ENCODE data around the gene SPACA4. TPM values are rescaled to one million over a fixed set of nuclear protein-coding genes. Genes with fewer than 3 reads are reported as not detected.

The SPACA4 gene
- total RNA-seq, 1 experiment from 2014 or later = not detected

- TF ChIP-seq, protein P1, sequence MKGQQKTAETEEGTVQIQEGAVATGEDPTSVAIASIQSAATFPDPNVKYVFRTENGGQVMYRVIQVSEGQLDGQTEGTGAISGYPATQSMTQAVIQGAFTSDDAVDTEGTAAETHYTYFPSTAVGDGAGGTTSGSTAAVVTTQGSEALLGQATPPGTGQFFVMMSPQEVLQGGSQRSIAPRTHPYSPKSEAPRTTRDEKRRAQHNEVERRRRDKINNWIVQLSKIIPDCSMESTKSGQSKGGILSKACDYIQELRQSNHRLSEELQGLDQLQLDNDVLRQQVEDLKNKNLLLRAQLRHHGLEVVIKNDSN (CRISPR knock-in tag; IDR thresholded peaks at IDR 0.05) = peak; percentile 96
- TF ChIP-seq E2F4 (CRISPR knock-in tag; IDR thresholded peaks at IDR 0.05; ENCODE audit: borderline replicate concordance, low read depth) (no peak), FOXK1 (CRISPR knock-in tag; IDR thresholded peaks at IDR 0.05) (peak; percentile 13; the same call in 1 of the 2 replicates), ELF4 (CRISPR knock-in tag; IDR thresholded peaks at IDR 0.05; ENCODE audit: low read depth) (peak; percentile 90; the same call in 1 of the 2 replicates), PRRX2 (CRISPR knock-in tag; IDR thresholded peaks at IDR 0.05) (no peak), TP53 (CRISPR knock-in tag; IDR thresholded peaks at IDR 0.05) (no peak), HMGA2 (CRISPR knock-in tag; IDR thresholded peaks at IDR 0.05) (no peak), ZBTB21 (CRISPR knock-in tag; IDR thresholded peaks at IDR 0.05; ENCODE audit: borderline replicate concordance) (no peak), FOXP1 (CRISPR knock-in tag; IDR thresholded peaks at IDR 0.05; ENCODE audit: borderline replicate concordance) (0 out of 2 replicates have a peak, but pooled peaks have one; percentile 21), ZNF425 (CRISPR knock-in tag; conservative IDR thresholded peaks at IDR 0.05) (no peak), MXD4 (CRISPR knock-in tag; IDR thresholded peaks at IDR 0.05; ENCODE audit: borderline replicate concordance) (no peak), KAT7 (CRISPR knock-in tag; IDR thresholded peaks at IDR 0.05; ENCODE audit: borderline replicate concordance) (no peak), ATF1 (CRISPR knock-in tag; IDR thresholded peaks at IDR 0.05) (no peak), SP1 (CRISPR knock-in tag; conservative IDR thresholded peaks at IDR 0.05) (peak; percentile 88), ZMAT4 (CRISPR knock-in tag; IDR thresholded peaks at IDR 0.05) (no peak), ESRRA (CRISPR knock-in tag; IDR thresholded peaks at IDR 0.05; ENCODE audit: borderline replicate concordance) (no peak), CBFB (CRISPR knock-in tag; IDR thresholded peaks at IDR 0.05; ENCODE audit: low read depth) (no peak), ZNF532 (CRISPR knock-in tag; IDR thresholded peaks at IDR 0.05; ENCODE audit: borderline replicate concordance) (no peak), MYBL2 (CRISPR knock-in tag; IDR thresholded peaks at IDR 0.05) (no peak), STAT6 (CRISPR knock-in tag; conservative IDR thresholded peaks at IDR 0.05; ENCODE audit: low read depth) (no peak), ZNF263 (CRISPR knock-in tag; IDR thresholded peaks at IDR 0.05; ENCODE audit: low read depth) (peak; percentile 100)
- TF ChIP-seq, protein P2, sequence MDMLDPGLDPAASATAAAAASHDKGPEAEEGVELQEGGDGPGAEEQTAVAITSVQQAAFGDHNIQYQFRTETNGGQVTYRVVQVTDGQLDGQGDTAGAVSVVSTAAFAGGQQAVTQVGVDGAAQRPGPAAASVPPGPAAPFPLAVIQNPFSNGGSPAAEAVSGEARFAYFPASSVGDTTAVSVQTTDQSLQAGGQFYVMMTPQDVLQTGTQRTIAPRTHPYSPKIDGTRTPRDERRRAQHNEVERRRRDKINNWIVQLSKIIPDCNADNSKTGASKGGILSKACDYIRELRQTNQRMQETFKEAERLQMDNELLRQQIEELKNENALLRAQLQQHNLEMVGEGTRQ (CRISPR knock-in tag; IDR thresholded peaks at IDR 0.05) = peak; percentile 97
- TF ChIP-seq, protein P3, sequence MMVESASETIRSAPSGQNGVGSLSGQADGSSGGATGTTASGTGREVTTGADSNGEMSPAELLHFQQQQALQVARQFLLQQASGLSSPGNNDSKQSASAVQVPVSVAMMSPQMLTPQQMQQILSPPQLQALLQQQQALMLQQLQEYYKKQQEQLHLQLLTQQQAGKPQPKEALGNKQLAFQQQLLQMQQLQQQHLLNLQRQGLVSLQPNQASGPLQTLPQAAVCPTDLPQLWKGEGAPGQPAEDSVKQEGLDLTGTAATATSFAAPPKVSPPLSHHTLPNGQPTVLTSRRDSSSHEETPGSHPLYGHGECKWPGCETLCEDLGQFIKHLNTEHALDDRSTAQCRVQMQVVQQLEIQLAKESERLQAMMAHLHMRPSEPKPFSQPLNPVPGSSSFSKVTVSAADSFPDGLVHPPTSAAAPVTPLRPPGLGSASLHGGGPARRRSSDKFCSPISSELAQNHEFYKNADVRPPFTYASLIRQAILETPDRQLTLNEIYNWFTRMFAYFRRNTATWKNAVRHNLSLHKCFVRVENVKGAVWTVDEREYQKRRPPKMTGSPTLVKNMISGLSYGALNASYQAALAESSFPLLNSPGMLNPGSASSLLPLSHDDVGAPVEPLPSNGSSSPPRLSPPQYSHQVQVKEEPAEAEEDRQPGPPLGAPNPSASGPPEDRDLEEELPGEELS (CRISPR knock-in tag; IDR thresholded peaks at IDR 0.05) = no peak
Observed at GRCh38 chr19:48634424-48635262, 28.1 kb downstream of the SPACA4 start (continued).
